Stimulated activated CD8-positive, alpha-beta memory T cell treated with anti-CD3 and anti-CD28 coated beads, Interleukin-15, amount 100 ng/mL, for 4 hours (primary cell): ENCODE results near the gene XPNPEP2.
"Not testable (repeated sequence)": the region's sequence is repeated elsewhere in the genome, so short reads cannot be mapped to it uniquely, and the experiment has no call there.

Experiments used
- DNase-seq, 2 donors: peaks; one replicate each; pipeline ENCODE4 v3.0.0-alpha.2; 2020; ENCODE audit warnings: low read depth in 2 of 2

The XPNPEP2 gene

DNA sequence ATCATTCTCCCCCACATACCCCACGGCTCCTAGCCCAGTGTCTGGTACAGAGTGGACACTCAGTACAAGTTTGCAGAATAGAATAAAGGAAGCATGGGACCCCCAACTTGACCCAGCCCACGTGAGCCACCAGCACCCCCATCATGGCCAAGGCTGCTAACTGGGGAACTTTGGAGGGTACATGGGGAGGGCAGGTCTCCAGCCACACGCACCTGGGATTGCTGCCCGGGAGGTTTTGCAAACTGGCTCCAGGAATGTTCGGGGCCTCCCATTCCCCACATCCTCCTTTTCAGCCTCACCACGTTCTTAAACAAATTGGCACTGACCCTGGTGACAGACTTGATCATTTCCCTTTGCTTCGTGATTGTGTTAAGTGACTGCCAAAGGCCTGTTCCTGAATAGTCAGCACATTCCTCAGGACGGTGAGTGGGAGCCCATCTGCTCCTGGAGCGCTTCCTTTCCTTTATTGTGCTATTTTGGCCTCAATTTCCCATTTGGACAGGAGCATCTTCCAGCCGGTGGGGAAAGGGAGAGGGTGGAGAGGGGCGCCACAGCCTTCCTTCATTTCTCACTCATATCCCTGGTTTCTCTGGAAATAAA is 18.7 kb upstream of the XPNPEP2 start:
- no peak for DNase-seq

- no peak for DNase-seq
Measured at GRCh38 chrX:129720741-129721140, 18.0 kb upstream of the XPNPEP2 start.

DNA sequence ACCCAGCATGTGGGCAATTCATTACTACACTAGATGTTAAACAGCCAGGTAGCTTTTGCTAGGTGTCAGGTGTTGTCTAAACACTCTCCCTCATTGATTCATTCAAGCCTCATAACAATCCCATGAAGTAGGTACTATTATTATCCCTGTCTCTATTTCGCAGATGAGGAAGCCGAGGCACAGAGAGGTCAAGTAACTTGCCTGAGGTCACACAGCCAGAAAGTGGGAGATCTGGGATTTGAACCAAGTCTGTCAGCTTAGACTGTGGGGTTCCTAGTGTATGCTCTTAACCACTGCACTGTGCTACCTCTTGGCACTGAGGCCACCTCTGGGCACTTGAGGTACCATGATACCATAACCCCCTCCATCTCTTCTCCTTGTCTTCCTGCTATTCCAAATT is 17.4 kb upstream of the XPNPEP2 start:
- DNase-seq: no peak

- no peak for DNase-seq
Measured at GRCh38 chrX:129721870-129722269, 16.9 kb upstream of the XPNPEP2 start.

DNA sequence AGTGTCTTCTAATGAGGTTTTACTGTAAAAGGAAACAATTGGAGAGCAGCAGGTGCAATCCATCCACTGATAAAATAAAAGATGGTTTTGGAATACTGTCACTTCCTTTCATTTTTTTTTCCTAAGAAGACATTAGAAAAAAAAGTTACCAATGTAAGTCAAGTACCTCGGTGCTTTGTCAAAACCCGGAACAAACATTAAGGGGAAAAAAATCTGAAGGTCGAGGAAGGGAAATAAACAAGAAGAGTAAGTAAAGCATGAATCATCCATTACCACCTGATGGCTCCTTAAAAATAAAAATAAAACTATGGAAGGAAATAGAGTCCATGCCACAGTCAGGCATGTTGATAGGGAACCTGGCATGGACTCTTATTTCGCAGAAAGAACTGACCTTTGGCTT is 15.3 kb upstream of the XPNPEP2 start:
- no peak for DNase-seq

- no peak for DNase-seq
Measured at GRCh38 chrX:129724754-129725153, 14.0 kb upstream of the XPNPEP2 start.

DNA sequence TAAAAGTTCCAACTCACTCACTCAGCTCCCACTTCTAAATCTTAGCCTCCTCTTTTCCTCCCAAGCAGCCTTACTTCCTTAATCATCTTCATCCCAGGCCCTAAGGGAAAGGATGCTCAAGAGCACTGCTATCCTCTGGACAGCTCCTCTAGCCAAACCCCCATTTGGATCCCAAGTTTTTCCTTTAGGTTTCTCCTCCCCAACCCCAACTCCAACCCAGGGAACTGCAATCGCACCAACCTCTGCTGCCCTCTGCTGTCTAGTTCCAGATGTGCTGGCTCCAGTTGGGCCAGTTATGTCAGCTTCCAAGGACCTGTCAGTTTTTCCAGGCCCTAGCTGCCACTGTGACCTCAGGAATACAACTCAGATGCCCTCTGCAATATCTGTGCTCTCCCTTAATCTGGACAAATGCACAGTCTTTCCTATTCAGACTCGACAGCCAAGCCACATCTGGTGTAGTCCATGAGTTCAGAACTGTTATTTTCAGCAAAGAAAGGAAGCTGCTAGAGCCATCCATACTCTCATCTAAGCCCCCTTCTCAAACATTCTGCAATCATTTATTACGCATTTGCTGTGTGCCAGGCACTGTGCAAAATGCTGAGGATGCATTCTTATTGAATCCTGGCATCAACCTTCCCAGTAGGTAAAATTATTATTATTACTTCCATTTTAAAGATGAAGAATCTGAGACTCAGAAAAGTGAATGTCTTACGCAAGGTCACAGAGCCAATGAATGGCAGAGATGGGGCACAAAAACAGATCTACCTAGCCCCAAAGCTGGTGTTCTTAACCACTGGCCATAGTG is 12.3 kb upstream of the XPNPEP2 start:
- DNase-seq: no peak

GRCh38 chrX:129728061-129728460 is 10.7 kb upstream of the XPNPEP2 start:
- DNase-seq: no peak

- no peak for DNase-seq
Measured at GRCh38 chrX:129731228-129731627, 7.6 kb upstream of the XPNPEP2 start.

- DNase-seq: no peak
Measured at GRCh38 chrX:129732857-129733256, 5.9 kb upstream of the XPNPEP2 start.

GRCh38 chrX:129733335-129733734 is 5.4 kb upstream of the XPNPEP2 start:
- DNase-seq: no peak

- DNase-seq: no peak
Measured at GRCh38 chrX:129736491-129736890, 2.3 kb upstream of the XPNPEP2 start.

DNA sequence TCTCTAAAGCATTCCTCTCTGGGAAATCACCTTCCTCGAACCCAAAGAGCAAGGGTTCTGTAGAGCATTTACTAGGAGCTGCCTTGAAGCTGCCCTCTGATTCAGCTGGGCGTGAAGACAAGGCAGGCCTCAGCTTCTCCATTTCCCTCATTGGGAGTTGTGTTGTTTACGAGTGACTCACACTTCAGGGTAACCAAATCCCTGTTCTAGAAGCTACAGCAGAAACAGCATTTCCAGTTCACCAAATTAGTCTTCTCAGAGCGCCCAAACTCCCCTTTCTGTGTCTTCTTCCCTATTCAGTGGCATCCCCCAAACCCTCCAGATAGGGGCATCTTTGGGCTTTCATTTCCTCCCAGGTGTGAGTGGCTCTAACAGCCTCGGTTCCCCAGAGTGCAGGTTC is 863 bp upstream of the XPNPEP2 start:
- DNase-seq: no peak

GRCh38 chrX:129739578-129739977 is 799 bp downstream of the XPNPEP2 start:
- DNase-seq: no peak

GRCh38 chrX:129741880-129742758 is 3.3 kb downstream of the XPNPEP2 start:
- DNase-seq: no peak

GRCh38 chrX:129742759-129743152 is 4.0 kb downstream of the XPNPEP2 start:
- DNase-seq: not testable (repeated sequence)

DNA sequence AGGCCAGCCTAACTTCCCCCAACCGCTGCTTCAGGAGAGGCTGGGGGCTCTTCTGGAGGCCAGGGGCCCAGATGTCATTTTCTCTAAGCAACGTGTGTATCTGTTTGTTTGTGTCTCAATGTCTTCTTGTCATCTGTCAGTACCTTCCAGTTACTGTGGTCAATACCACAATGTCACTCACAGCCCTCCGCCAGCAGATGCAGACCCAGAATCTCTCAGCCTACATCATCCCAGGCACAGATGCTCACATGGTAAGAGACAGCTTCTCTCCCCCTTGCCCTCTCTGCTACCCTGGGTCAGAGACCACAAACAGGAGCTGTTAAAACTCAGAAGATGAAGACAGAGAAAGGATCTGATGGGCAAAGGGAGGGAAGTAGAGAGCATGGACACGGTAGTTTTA is 5.0 kb downstream of the XPNPEP2 start:
- no peak for DNase-seq

GRCh38 chrX:129744861-129745321 is 6.1 kb downstream of the XPNPEP2 start:
- DNase-seq: no peak

GRCh38 chrX:129746557-129747470 is 8.0 kb downstream of the XPNPEP2 start:
- no peak for DNase-seq

GRCh38 chrX:129747533-129747932 is 8.8 kb downstream of the XPNPEP2 start:
- DNase-seq: no peak

DNA sequence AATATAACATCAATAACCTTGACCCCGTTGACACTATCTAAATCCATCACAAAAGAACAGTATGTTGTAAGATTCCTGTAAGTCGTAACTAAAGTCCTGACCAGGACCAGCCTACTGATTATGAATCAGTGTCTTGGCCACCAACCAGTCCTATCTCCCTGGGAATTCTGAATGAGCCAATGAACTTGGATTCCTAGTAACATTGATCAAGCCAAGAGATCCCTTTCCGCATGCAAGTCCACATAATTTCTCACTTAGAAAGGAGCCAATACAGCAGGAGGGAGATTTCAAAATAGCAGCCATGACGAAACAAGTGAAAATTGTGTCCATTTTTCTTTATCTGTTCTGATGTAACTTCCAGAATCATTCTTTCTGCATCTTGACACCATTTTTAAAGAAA is 9.5 kb downstream of the XPNPEP2 start:
- DNase-seq: no peak
